HepG2 (cell line): ENCODE results near the gene SH2D5. TPM values are rescaled to one million over a fixed set of nuclear protein-coding genes. Genes with fewer than 3 reads are reported as not detected.

Source experiments
- ARID3A ChIP-seq: IDR thresholded peaks from 2 replicates; pipeline ENCODE4 v1.6.1; 2012; ENCODE audit warnings: low read depth, low read length, improper control_type of control experiment
- HNRNPK ChIP-seq: fragments of 200-400 bp; formaldehyde crosslinking; IDR thresholded peaks from 2 replicates; pipeline ENCODE4 v1.6.1; 2018; ENCODE audit warnings: low read length, low read depth, moderate library complexity, mild to moderate bottlenecking; ENCODE audit not compliant: poor library complexity, severe bottlenecking
- KAT8 ChIP-seq: IDR thresholded peaks from 2 replicates; pipeline ENCODE4 v1.6.1; 2016; ENCODE audit warnings: missing genetic modification reagents, missing compliant biosample characterization
- SOX13 ChIP-seq, 3 experiments: fragments of 450-650 bp in 1 of 3; sonication (generic) in 1 of 3; formaldehyde crosslinking in 1 of 3; IDR thresholded peaks in 2 of 3; conservative IDR thresholded peaks in 1 of 3; 2 replicates each; pipeline versions ENCODE4 v1.5.0 to v1.6.1; 2016 to 2020; ENCODE audit warnings: antibody characterized with exemption in 1 of 3, mild to moderate bottlenecking in 1 of 3, missing compliant biosample characterization in 1 of 3, missing genetic modification reagents in 1 of 3, moderate library complexity in 1 of 3
- SRSF9 ChIP-seq: fragments of 200-400 bp; formaldehyde crosslinking; IDR thresholded peaks from 2 replicates; pipeline ENCODE4 v1.6.1; 2018; ENCODE audit warnings: borderline replicate concordance, mild to moderate bottlenecking, low read depth, low read length; ENCODE audit not compliant: insufficient read depth, poor library complexity, severe bottlenecking
- TEAD3 ChIP-seq: optimal IDR thresholded peaks from 2 replicates; pipeline ENCODE3; 2016; ENCODE audit warnings: borderline replicate concordance
- TFDP2 ChIP-seq: sonication (generic); formaldehyde crosslinking; IDR thresholded peaks from 2 replicates; pipeline ENCODE4 v1.4.0; 2020; ENCODE audit warnings: missing genetic modification reagents
- THRA ChIP-seq: sonication (generic); formaldehyde crosslinking; IDR thresholded peaks from 2 replicates; pipeline ENCODE4 v1.4.0; 2020; ENCODE audit warnings: missing genetic modification reagents, borderline replicate concordance
- ZNF207 ChIP-seq: fragments of 450-650 bp; IDR thresholded peaks from 2 replicates; pipeline ENCODE4 v1.6.1; 2016; ENCODE audit warnings: antibody characterized with exemption, borderline replicate concordance
- ZNF362 ChIP-seq: sonication (generic); formaldehyde crosslinking; IDR thresholded peaks from 2 replicates; pipeline ENCODE4 v1.4.0; 2020; ENCODE audit warnings: missing genetic modification reagents, mild to moderate bottlenecking, borderline replicate concordance
- ZNF557 ChIP-seq: sonication (generic); formaldehyde crosslinking; IDR thresholded peaks from 2 replicates; pipeline ENCODE4 v1.4.0; 2020; ENCODE audit warnings: missing genetic modification reagents
- ZXDC ChIP-seq: sonication (generic); formaldehyde crosslinking; IDR thresholded peaks from 2 replicates; pipeline ENCODE4 v1.5.0; 2020; ENCODE audit warnings: mild to moderate bottlenecking, missing genetic modification reagents
- polyA plus RNA-seq, 8 experiments: library from polyadenylated mRNA; depleted of rRNA in 3 of 8; stranded (reverse) in 7 of 8; unstranded in 1 of 8; fragments of >200 nt; fragmentation: Illumina TruSeq in 4 of 8; extraction: Trizol in 4 of 8; gene quantifications; 2 replicates each; pipeline versions ENCODE4 v1.2.1 to v1.2.3, GENCODE V29; 2011 to 2016; ENCODE audit warnings: low read depth in 4 of 8, missing spikeins in 1 of 8, mixed read lengths in 1 of 8; ENCODE audit not compliant: insufficient read depth in 1 of 8
- total RNA-seq, 5 experiments: library from RNA; depleted of rRNA; stranded (reverse); fragments of >200 nt; fragmentation: Illumina TruSeq; extraction: Trizol; gene quantifications; 2 replicates each; pipeline ENCODE4 v1.2.3, GENCODE V29; 2016; ENCODE audit warnings: low read depth in 1 of 5

Gene SH2D5
- total and polyA plus RNA-seq, 2 of the 13 experiments (the other 11 are each of a cell fraction or from before 2014, with no cell fraction given): 1.2 to 3.4 TPM

GRCh38 chr1:20691872-20692271, 40.6 kb downstream of the SH2D5 start (continued):
- TF ChIP-seq ZNF362 (CRISPR knock-in tag): no peak
- TF ChIP-seq ARID3A: no peak
- no peak for TF ChIP-seq TEAD3 (CRISPR knock-in tag)
- TF ChIP-seq KAT8 (CRISPR knock-in tag): no peak
- no peak for TF ChIP-seq SRSF9
- TF ChIP-seq HNRNPK: no peak
- TF ChIP-seq THRA: no peak
- TF ChIP-seq ZXDC (CRISPR knock-in tag): no peak
- no peak for TF ChIP-seq SOX13 (IDR thresholded peaks at IDR 0.05)
- TF ChIP-seq SOX13 (CRISPR knock-in tag; conservative IDR thresholded peaks at IDR 0.05 in 1 of 2, IDR thresholded peaks at IDR 0.05 in 1 of 2): no peak
- no peak for TF ChIP-seq ZNF207
- no peak for TF ChIP-seq TFDP2 (CRISPR knock-in tag)
- TF ChIP-seq ZNF557 (CRISPR knock-in tag): no peak
- TF ChIP-seq, all 625 proteins: peak for 0
